ENCODE data around the gene COL9A2.

DNA sequence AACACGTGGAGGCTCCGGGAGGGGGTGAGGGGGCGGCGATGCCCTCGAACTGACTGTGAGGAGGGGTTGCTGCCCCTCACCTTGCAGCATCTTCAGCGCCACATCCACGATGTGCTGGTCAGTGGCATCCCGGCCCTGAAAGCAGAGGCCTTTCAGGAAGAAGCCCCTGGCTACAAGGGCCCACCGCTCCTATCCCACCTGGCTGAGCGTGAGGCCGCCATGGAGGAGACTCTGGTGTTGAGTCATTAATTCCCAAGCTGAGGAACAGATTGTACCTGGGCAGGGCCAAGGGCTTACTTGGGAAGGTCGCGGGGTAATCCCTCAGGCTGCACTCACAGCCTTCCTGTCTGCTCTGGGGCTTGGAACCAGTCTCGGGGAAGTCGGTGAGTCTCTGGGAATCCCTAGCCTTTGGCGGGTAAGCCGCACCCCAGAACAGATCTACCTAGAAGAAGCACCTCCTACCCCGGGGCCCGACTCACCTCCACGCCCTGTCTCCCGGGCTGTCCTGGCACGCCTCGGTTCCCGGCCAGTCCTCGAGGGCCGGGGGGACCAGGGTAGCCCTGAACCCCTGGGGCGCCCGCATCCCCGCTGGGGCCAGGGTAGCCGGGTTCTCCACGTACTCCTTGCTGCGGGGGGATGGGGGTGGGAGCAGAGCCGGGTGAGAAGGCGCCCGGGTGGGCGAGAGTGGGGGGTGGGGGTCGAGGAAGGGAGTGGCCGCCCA, 13.9 kb downstream of the COL9A2 start:
- TF ChIP-seq REST (IDR thresholded peaks at IDR 0.05) (no peak), GABPA (IDR thresholded peaks at IDR 0.05 in 1 of 2, conservative IDR thresholded peaks at IDR 0.05 in 1 of 2) (no peak), NR2F2 (IDR thresholded peaks at IDR 0.05) (no peak), JUND (IDR thresholded peaks at IDR 0.05) (no peak), RAD21 (IDR thresholded peaks at IDR 0.05) (no peak), TAF1 (conservative IDR thresholded peaks at IDR 0.05) (no peak), SP1 (IDR thresholded peaks at IDR 0.05) (no peak), RXRA (IDR thresholded peaks at IDR 0.05) (no peak)
- TF ChIP-seq, protein P1, sequence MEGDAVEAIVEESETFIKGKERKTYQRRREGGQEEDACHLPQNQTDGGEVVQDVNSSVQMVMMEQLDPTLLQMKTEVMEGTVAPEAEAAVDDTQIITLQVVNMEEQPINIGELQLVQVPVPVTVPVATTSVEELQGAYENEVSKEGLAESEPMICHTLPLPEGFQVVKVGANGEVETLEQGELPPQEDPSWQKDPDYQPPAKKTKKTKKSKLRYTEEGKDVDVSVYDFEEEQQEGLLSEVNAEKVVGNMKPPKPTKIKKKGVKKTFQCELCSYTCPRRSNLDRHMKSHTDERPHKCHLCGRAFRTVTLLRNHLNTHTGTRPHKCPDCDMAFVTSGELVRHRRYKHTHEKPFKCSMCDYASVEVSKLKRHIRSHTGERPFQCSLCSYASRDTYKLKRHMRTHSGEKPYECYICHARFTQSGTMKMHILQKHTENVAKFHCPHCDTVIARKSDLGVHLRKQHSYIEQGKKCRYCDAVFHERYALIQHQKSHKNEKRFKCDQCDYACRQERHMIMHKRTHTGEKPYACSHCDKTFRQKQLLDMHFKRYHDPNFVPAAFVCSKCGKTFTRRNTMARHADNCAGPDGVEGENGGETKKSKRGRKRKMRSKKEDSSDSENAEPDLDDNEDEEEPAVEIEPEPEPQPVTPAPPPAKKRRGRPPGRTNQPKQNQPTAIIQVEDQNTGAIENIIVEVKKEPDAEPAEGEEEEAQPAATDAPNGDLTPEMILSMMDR (IDR thresholded peaks at IDR 0.05; ENCODE audit: low read depth, low read length, missing input control), result no peak
- TF ChIP-seq, protein P2, sequence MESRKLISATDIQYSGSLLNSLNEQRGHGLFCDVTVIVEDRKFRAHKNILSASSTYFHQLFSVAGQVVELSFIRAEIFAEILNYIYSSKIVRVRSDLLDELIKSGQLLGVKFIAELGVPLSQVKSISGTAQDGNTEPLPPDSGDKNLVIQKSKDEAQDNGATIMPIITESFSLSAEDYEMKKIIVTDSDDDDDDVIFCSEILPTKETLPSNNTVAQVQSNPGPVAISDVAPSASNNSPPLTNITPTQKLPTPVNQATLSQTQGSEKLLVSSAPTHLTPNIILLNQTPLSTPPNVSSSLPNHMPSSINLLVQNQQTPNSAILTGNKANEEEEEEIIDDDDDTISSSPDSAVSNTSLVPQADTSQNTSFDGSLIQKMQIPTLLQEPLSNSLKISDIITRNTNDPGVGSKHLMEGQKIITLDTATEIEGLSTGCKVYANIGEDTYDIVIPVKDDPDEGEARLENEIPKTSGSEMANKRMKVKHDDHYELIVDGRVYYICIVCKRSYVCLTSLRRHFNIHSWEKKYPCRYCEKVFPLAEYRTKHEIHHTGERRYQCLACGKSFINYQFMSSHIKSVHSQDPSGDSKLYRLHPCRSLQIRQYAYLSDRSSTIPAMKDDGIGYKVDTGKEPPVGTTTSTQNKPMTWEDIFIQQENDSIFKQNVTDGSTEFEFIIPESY (IDR thresholded peaks at IDR 0.05), result no peak

All from liver (tissue), 3 donors.